Measurements from ENCODE around the gene HOXA5.
A peak's percentile ranks its signal among the peaks of the same experiment; 100 is the strongest.

The HOXA5 gene

DNA sequence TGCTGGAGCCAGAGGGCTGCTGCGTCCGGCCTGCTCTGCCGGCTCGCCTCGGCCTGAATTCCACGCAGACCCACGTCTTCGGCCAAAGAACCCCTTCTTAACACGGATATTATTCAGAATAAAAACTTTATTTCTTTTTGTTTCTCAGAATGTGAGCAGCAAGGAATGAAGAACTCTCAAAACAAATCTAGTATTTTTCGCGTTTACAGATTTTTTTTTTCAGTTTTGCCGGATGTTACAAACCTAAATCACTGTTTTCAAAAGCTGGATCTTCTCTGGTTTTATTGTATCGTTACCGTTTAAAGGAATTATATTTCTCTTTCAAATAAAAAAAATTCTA, 36.6 kb downstream of the HOXA5 start:
- no peak for DNase-seq (ENCODE audit: low read depth)

DNA sequence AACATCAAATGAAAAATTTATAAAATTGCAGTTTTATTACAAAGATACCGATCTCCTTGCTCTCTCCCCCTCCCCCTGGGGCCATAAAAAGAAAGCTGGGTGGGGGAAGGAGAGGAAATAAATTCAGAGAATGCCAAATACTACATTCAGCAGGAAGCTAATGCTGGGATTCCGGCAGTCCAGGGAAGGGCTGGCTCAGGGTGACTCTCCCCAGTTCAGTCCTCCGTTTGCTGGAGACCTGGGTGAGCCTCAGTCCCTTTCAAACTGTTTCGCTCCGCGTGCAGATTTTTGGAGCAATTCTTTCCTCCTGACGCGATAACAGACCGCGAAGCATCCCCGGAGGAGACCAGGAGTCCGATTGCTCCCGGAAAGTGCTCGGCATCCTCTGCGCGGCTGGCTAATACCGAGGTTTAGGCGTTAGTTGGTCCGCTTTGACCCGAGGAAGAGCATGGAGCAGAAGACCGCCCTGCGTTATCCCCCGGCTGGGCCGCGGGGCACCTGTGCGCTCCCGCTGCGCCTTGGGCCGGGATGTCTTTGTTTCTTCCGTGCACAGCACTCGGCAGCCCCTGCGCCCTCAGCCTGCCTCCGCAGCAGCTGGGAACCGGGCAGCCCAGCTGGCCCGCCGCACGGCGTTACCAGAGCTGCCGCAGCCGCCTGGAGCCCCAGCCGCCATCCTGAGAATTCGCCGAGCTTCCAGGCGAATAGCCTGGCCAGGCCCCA, 37.1 kb downstream of the HOXA5 start:
- DNase-seq (ENCODE audit: low read depth), result no peak

DNA sequence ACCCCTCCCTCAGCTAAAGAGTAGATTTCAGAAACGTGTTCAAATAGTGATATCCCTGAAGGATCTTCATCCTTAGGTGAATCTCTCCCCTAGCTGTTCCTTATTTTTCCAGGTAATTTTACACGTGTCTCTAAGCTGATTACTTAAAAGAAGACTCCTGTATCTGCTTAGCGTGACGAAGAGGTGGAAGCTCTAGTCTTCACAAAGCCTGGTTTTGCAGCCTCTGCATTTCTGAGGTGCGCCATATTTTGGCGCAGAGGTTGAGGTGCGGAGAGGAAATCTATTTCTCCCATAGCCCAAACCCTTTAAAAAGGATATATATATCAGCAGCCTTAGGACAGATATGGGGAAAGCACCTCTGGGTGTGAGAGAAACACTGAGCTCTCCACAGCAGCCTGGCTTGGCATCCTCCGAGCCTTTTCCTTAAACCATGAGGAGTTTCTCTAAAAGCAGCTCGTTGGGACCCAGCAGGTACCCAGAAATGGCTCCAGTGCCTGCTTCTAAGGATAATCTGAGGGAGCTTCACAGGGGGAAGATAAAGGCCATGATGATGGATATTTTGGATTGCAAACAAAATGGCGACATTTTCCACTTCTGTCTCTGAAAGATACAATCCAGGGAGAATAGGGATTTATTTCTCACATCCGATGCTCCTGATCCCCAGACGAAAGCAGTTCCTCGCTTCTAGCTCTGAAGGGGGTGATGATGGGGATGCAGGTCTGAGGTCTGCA, 38.0 kb downstream of the HOXA5 start:
- no peak for DNase-seq (ENCODE audit: low read depth)

DNA sequence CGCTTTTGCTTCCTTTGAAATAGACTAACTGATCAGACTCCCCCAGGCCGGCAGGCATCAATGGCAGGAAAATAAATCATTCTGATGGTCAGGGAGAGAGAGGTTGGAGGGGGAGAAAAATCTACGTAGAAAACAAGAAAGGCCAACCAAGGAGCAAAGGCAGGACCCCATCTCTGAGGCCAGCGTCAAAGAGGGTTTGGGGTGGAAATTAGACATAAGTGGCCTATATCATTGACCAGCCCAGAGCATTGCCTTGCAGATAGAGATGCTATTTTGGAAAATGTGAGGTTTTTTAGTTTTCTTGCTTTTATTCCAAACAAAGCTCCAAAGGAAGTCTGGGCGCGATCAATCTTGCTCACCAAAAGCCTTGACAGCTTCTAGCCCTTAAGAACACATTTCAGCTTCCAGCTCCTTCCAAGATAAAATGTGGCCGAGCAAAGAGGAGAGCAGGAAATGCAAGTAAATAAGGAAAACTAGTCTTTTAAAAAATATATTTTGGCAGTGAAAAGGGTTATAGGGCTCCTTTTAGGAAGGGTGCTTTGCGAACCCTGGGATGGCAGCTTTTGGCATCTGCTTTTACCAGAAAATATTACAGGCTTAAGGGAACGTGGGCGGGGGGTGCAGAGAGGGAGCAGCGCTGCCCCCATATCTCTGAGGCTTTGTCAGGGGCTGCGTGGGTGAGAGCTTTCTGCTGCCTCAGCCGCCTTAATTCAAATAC, 39.0 kb downstream of the HOXA5 start:
- DNase-seq (ENCODE audit: low read depth), result no peak

DNA sequence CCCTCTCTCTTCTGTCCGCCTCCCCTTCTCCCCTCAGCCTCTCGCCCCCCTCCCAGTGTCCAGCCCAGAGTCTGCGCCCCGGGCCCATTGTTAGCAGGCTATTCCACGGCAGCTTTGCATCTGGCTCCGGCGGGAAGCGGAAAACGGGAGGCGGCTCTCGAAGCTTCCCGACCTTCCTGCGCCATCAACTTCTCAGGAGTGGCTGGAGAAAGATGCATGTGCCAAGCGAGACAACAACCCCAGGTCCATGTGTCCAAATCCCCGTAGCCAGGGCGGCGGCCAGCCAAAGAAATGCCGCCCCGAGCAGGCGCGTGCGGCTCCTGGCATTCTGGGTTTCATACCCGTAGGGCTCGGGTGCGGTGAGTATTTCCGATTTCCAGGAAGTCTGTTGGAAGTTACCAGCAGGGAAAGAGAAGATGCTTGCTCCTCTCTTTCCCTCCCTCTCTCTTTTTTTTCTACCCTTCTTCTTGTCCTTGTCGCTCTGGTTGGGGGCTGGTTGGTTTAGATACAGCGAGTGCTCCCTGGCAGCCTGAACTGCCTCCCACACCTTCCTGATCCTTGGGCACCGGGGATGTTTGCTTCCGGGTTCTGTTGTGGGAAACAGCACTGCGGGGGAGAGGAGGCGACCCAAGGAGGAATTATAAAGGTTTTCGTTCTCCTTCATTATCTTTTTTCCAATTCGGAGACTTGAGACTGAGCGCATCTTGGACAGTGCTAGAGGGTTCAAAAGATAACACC, 39.8 kb downstream of the HOXA5 start:
- no peak for DNase-seq (ENCODE audit: low read depth)

DNA sequence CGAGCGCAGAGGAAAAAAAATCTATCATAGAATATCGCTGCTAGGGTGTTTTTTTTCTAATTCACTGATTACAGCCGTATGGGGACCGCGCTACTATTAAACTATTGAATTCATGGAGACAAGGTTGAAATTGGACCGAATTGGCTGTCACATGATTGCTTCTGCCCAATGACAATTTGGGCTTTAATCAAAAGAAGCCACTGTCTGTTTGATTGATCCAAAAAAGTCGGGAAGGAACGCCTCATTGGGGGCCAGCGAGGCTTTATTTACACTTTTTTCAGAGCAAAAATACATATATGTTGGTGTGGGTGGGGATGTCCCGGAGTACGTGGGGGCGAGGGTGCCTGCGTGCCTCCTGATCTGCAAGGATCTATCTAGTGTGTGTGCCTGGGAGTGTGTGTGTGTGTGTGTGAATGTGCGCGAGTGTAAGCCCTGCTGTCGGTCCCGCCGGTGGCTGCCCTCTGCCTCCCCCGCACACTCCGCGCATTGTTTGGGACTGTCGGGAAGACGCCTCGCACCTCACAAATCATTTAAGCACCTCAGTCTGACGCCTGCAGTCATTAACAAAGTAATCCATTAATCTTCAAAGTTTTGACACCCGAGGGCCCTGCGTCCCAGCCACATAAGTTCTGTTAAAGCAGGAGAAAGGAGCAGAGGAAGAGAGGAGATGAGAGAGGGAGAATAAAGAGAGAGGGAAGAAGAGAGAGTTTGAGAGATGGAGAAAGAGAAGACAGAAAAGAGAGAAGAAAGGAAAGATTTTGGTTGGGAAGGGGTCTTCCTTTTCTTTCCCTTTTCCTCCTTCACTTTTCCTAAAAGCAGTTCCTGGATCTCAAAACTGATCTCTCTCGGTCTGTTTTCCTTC, 40.7 kb downstream of the HOXA5 start, which contains the start of gene HOXA2:
TSS of gene HOXA2 (minus strand) at position 103 of the 862 bp plus-strand sequence. CDS start 183 bp downstream, outside the sequence.
- no peak for DNase-seq (ENCODE audit: low read depth)

DNA sequence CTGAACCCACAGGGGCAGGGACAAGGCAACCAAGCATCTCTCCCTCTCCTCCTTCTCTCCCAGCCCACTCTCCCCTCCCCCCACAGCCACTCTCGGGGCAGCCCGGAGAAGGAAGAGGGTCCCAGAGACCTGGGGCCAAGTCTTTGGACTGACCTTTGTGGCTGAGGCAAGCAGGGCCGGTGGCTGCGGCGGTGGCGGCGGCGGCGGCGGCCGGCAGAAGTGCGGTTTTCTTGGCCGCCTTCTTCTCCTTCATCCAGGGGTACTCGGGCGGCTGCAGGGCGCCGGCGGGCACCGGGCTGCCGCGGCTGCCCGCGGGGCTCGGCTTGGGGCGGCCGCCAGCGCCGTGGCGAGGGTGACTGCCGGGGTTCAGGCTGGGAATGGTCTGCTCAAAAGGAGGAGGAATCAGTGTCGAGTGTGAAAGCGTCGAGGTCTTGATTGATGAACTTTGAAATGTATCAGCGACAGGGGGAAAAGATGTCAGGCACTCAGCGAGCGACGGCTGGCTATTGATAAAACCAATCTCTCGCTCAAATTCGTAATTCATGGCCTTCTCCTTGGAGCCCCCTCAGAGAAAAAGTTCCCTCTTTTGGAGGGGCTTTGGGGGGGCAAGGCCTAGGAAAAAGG, 41.4 kb downstream of the HOXA5 start:
- DNase-seq (ENCODE audit: low read depth), result no peak

GRCh38 chr7:27101171-27101956, 42.1 kb downstream of the HOXA5 start:
- no peak for DNase-seq (ENCODE audit: low read depth)

DNA sequence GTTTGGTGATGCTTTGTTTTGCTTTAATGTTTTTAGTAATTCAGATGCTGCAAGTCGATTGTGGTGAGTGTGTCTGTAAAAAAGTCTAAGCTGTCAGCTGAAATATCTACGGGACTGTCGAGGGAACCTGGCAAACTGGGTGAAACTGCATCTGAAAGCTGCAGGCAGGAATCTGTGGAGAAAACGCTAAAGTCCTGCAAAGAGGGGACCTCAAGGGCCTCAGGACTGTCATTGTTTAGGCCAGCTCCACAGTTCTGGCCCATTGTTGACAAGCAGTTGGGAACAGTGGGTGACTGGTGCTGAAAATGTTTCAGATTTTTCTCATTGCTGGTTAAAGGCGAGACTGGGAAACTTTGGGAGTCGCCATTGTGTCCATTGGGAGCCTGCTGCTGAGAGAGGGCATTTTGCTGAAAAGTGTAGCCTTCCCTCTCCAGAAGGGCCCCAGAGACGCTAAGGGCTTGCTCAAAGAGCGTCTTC, 42.7 kb downstream of the HOXA5 start:
- no peak for DNase-seq (ENCODE audit: low read depth)

DNA sequence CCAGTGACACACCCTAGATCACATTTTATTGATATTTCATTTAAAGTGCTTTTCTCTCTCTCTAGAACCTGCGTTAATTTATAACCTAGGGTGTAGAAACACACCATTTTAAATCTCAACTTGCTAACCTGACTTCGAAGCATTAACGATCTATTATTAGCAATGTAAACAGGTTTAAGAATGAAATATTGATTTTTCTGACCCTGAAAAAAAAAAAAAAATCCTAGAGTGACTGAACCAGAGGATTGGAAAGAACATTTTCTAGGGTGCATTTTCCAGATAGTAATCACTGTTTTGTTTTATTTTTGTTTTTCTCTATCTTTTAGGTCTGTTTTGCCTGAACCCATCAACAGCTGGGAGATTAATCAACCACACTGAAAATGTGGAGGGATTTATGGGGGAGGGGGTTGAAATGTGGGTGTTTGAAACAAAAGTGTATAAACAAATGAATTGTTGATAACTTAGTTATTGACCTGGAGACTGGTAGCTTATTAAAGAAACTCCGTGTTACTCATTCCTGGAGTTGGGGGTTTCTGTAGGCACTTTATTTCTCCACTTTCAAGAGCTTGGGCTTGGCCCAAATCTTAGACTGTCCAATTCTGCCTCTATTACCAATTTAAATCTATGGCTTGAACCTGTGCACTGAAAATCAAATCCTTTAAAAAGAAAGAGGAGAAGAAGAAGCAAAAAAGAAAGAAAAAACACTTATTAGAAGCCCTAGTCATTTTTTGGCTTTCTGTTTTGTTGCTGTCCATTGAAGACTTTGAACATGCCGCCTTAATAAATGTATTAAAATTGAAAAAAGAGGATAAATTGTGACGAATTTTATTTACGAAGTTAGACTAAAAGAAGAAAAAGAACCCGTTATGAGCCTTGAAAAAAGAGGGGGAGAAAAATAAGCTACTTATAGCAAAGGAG, 43.8 kb downstream of the HOXA5 start:
- no peak for DNase-seq (ENCODE audit: low read depth)

- DNase-seq (ENCODE audit: low read depth), result no peak
These were observed 44.7 kb downstream of the HOXA5 start for GRCh38 chr7:27098578-27099451.

GRCh38 chr7:27097686-27098577, 45.5 kb downstream of the HOXA5 start:
- DNase-seq (ENCODE audit: low read depth), result no peak

DNA sequence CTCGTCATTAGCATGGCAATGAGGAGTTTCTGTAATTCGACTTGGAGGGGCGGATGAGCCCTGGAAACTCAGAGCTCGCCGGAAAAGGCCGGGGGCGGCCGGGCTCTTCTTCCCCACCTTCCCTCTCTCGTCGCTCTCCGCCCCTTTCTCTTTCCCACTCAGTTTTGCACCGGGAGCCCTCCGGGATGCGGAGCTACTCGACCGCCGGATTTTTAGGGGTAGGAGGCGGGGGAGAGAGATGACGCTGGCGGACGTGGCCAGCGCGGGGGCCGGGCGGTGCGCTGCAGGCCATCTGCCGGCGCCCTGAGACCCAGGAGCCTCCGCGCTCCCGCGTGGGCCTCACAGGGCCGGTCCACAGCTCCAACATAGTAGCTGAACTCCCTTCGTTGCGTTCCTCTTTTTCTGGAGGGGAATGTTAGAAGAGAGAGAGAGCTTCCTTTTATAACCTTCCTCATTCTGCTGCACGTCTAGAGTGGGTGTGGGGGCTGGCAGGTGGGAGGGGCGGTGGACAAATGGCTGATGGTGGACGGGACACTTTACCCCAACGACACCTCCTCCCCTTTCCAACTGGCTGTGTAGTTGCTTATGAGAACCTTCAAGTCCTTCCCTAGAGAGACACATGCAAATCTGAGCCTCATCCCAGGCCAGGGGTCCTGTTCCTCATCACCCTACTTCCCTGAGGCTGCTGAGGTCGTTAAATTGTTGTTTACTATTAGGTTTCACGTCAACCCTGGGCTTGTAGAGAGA, 46.5 kb downstream of the HOXA5 start:
- DNase-seq (ENCODE audit: low read depth), result no peak

DNA sequence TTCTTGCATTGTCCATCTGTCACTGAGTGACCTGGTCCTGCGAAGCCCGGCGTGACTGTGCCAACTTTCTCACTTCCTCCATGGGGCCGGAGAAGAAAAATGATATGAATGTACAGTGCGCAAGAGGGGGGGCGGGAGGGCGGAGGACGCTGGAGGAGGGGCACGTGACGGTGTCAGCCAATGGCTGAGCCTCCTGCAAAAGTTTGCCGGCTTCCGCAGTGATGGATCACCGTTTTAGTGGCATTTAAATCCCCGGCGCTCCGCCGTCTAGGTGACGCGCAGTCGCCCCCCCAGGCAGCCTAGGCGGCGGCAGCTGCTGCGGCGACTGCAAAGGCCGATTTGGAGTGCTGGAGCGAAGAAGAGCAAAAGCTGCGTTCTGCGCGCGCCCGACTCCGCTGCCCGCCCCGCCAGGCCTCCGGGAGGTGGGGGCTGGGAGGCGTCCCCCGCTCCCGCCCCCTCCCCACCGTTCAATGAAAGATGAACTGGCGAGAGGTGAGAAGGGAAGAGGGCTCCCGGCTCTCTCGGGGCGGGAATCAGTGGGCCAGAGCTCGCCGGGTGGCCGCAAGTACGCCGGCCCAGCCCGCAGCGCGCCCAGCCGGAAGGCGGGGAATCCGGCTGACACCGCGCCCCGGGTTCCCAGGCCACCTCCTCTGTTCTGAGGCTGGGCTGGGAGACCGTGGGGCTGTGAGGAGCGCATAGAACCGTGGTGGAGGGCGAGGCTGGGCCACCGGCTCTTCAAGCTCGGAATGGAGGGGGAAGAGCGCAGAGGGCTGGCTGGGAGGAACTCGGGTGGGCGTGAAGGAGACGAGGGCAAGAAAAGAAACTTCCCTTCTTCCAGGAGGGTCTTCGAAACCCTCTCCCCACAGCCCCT, 47.3 kb downstream of the HOXA5 start, which contains the start of gene HOXA1:
TSS of gene HOXA1 (minus strand) at position 104 of the 871 bp plus-strand sequence. CDS start at position 16, 88 bp downstream.
- DNase-seq (ENCODE audit: low read depth), result peak; percentile 54

Measured in activated gamma-delta T cell treated with anti-CD3 and anti-CD28 coated beads, Interleukin-2, amount 50 U/mL, for 16 hours (primary cell).